GM12878 (cell line): ENCODE data around the gene PCDHGA1. TPM values are rescaled to one million over a fixed set of nuclear protein-coding genes. Genes with fewer than 3 reads are reported as not detected.

Experiments used
- CBX5 ChIP-seq: sonication (generic); IDR thresholded peaks from 2 replicates; pipeline ENCODE4 v1.6.1; 2016; ENCODE audit warnings: low read depth, moderate library complexity, mild to moderate bottlenecking, inconsistent platforms
- CTCF ChIP-seq, 3 experiments: IDR thresholded peaks in 2 of 3; conservative IDR thresholded peaks in 1 of 3; 2 replicates each; pipeline ENCODE4 v1.5.1; 2011; ENCODE audit warnings: low read depth in 3 of 3, low read length in 3 of 3, mild to moderate bottlenecking in 3 of 3, control low read depth in 2 of 3, moderate library complexity in 2 of 3, inconsistent platforms in 1 of 3, mixed read lengths in 1 of 3; ENCODE audit not compliant: control insufficient read depth in 2 of 3, insufficient read depth in 1 of 3; ENCODE audit errors: extremely low read depth in 1 of 3
- FOXM1 ChIP-seq: IDR thresholded peaks from 2 replicates; pipeline ENCODE4 v1.6.1; 2012; ENCODE audit warnings: low read depth, mild to moderate bottlenecking, inconsistent platforms, low read length, moderate library complexity
- JUND ChIP-seq: IDR thresholded peaks from 2 replicates; pipeline ENCODE4 v1.6.1; 2012; ENCODE audit warnings: low read depth, mild to moderate bottlenecking, low read length, improper control_type of control experiment, moderate library complexity
- NBN ChIP-seq: fragments of 450-650 bp; IDR thresholded peaks from 2 replicates; pipeline ENCODE4 v1.6.1; 2016
- RAD21 ChIP-seq: IDR thresholded peaks from 2 replicates; pipeline ENCODE4 v1.6.1; 2011; ENCODE audit warnings: mild to moderate bottlenecking, low read depth, low read length, moderate library complexity; ENCODE audit not compliant: insufficient read depth
- RBBP5 ChIP-seq: fragments of 200-600 bp; sonication (generic); conservative IDR thresholded peaks from 2 replicates; pipeline ENCODE4 v1.6.1; 2016
- SMARCA5 ChIP-seq: fragments of 450-650 bp; IDR thresholded peaks from 2 replicates; pipeline ENCODE4 v1.6.1; 2017; ENCODE audit warnings: mild to moderate bottlenecking
- ZBTB33 ChIP-seq: fragments of 450-650 bp; IDR thresholded peaks from 2 replicates; pipeline ENCODE4 v1.6.1; 2017; ENCODE audit warnings: mild to moderate bottlenecking
- ZNF217 ChIP-seq: fragments of 450-650 bp; IDR thresholded peaks from 2 replicates; pipeline ENCODE4 v1.6.1; 2017; ENCODE audit warnings: antibody characterized with exemption, mild to moderate bottlenecking
- ZNF24 ChIP-seq: fragments of 450-650 bp; IDR thresholded peaks from 2 replicates; pipeline ENCODE4 v1.6.1; 2017; ENCODE audit warnings: antibody characterized with exemption, mild to moderate bottlenecking
- polyA plus RNA-seq, 11 experiments: library from polyadenylated mRNA; depleted of rRNA in 4 of 11; unstranded in 6 of 11; stranded (reverse) in 5 of 11; fragments of >200 nt; fragmentation: Nextera tagmentation in 4 of 11; fragmentation: Illumina TruSeq in 1 of 11; extraction: Ambion mirVana in 4 of 11; extraction: Trizol in 1 of 11; gene quantifications; 1 replicate in 1 of 11; 2 replicates in 10 of 11; pipeline versions ENCODE4 v1.2.1 to v1.2.3, GENCODE V29; 2011 to 2016; ENCODE audit warnings: inconsistent platforms in 2 of 11, missing spikeins in 2 of 11, low read depth in 1 of 11
- total RNA-seq, 4 experiments: library from RNA; depleted of rRNA in 3 of 4; stranded (reverse); fragments of >200 nt in 3 of 4; fragmentation: Illumina TruSeq in 1 of 4; extraction: Trizol in 1 of 4; gene quantifications; 2 replicates each; pipeline versions ENCODE4 v1.2.1 to v1.2.3, GENCODE V29; 2013 to 2021
- TF ChIP-seq, protein P1 (sequence below): fragments of 450-650 bp; IDR thresholded peaks from 2 replicates; pipeline ENCODE4 v1.6.1; 2017; ENCODE audit warnings: borderline replicate concordance
- TF ChIP-seq, protein P2 (sequence below): IDR thresholded peaks from 2 replicates; pipeline ENCODE4 v1.6.1; 2011; ENCODE audit warnings: borderline replicate concordance, low read depth, mild to moderate bottlenecking, moderate library complexity, mixed read lengths, low read length; ENCODE audit not compliant: insufficient read depth; ENCODE audit errors: extremely low read length

Gene PCDHGA1
- total and polyA plus RNA-seq, 10 of the 15 experiments (the other 5 are each of a cell fraction or from before 2014, with no cell fraction given) = 0.02 to 0.51 (median 0.19) TPM; not detected in 3

GRCh38 chr5:141560725-141561483, 230.6 kb downstream of the PCDHGA1 start (continued):
- TF ChIP-seq, protein P1, sequence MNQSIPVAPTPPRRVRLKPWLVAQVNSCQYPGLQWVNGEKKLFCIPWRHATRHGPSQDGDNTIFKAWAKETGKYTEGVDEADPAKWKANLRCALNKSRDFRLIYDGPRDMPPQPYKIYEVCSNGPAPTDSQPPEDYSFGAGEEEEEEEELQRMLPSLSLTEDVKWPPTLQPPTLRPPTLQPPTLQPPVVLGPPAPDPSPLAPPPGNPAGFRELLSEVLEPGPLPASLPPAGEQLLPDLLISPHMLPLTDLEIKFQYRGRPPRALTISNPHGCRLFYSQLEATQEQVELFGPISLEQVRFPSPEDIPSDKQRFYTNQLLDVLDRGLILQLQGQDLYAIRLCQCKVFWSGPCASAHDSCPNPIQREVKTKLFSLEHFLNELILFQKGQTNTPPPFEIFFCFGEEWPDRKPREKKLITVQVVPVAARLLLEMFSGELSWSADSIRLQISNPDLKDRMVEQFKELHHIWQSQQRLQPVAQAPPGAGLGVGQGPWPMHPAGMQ = no peak
- TF ChIP-seq ZNF24 = no peak
- TF ChIP-seq ZBTB33 = no peak
- no peak for TF ChIP-seq FOXM1
- TF ChIP-seq, protein P2, sequence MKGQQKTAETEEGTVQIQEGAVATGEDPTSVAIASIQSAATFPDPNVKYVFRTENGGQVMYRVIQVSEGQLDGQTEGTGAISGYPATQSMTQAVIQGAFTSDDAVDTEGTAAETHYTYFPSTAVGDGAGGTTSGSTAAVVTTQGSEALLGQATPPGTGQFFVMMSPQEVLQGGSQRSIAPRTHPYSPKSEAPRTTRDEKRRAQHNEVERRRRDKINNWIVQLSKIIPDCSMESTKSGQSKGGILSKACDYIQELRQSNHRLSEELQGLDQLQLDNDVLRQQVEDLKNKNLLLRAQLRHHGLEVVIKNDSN = no peak
- TF ChIP-seq ZNF217 = no peak
- no peak for TF ChIP-seq RBBP5
- no peak for TF ChIP-seq JUND
- peak; percentile 45 for TF ChIP-seq RAD21
- no peak for TF ChIP-seq SMARCA5
- no peak for TF ChIP-seq CBX5
- TF ChIP-seq NBN = no peak
- TF ChIP-seq CTCF (IDR thresholded peaks at IDR 0.05 in 2 of 3, conservative IDR thresholded peaks at IDR 0.05 in 1 of 3; ENCODE audit: control insufficient read depth in 2 of 3, extremely low read depth in 1 of 3, insufficient read depth in 1 of 3, low read depth in 3 of 3, low read length in 3 of 3) = peak in 1 of 3 experiments; percentile 14; a peak in 1 of 6 replicates

Other genes starting within 250 kb of the PCDHGA1 start
Only the 7 nearest of the 38 such genes appear.
- gene SLC25A2, start 26.5 kb upstream of the PCDHGA1 start, total RNA-seq (2014; rRNA removed) = 0.17 and 0.38 TPM in 2 replicates
- 0.31 and 0.46 TPM in 2 replicates for gene SLC25A2, start 26.5 kb upstream of the PCDHGA1 start, total RNA-seq (2014; rRNA removed; fragmentation: Illumina TruSeq; extraction: Trizol)
- gene SLC25A2, start 26.5 kb upstream of the PCDHGA1 start, total RNA-seq (2021) = 0.44 and 0.58 TPM in 2 replicates
- not detected in 2 replicates for gene SLC25A2, start 26.5 kb upstream of the PCDHGA1 start, polyA plus RNA-seq (2011; rRNA removed)
- 0.09 TPM in 1 of 2 replicates, not detected in the other for gene SLC25A2, start 26.5 kb upstream of the PCDHGA1 start, polyA plus RNA-seq (2014; fragmentation: Illumina TruSeq; extraction: Trizol)
- not detected for gene SLC25A2, start 26.5 kb upstream of the PCDHGA1 start, polyA plus RNA-seq (2014; fragmentation: Nextera tagmentation; extraction: Ambion mirVana)
- not detected in 2 replicates for gene SLC25A2, start 26.5 kb upstream of the PCDHGA1 start, polyA plus RNA-seq (2014; rRNA removed)
- not detected for gene SLC25A2, start 26.5 kb upstream of the PCDHGA1 start, polyA plus RNA-seq (2016; fragmentation: Nextera tagmentation; extraction: Ambion mirVana)
- gene TAF7, start 9.7 kb upstream of the PCDHGA1 start, total RNA-seq (2014; rRNA removed) = 55.6 and 66.7 TPM in 2 replicates
- gene TAF7, start 9.7 kb upstream of the PCDHGA1 start, total RNA-seq (2014; rRNA removed; fragmentation: Illumina TruSeq; extraction: Trizol) = 69.7 and 70.4 TPM in 2 replicates
- 61.4 and 63.3 TPM in 2 replicates for gene TAF7, start 9.7 kb upstream of the PCDHGA1 start, total RNA-seq (2021)
- 42.0 and 63.1 TPM in 2 replicates for gene TAF7, start 9.7 kb upstream of the PCDHGA1 start, polyA plus RNA-seq (2011; rRNA removed)
- 77.9 and 100 TPM in 2 replicates for gene TAF7, start 9.7 kb upstream of the PCDHGA1 start, polyA plus RNA-seq (2014; fragmentation: Illumina TruSeq; extraction: Trizol)
- 10 to 100 TPM; 43.2 to 69.1 TPM for gene TAF7, start 9.7 kb upstream of the PCDHGA1 start, polyA plus RNA-seq (2014; fragmentation: Nextera tagmentation; extraction: Ambion mirVana)
- gene TAF7, start 9.7 kb upstream of the PCDHGA1 start, polyA plus RNA-seq (2014; rRNA removed) = 55.7 and 69.4 TPM in 2 replicates
- 10 to 100 TPM; 79.9 to 88.8 TPM for gene TAF7, start 9.7 kb upstream of the PCDHGA1 start, polyA plus RNA-seq (2016; fragmentation: Nextera tagmentation; extraction: Ambion mirVana)
- 0.06 TPM in 1 of 2 replicates, not detected in the other for gene PCDHGA2, start 8.2 kb downstream of the PCDHGA1 start, total RNA-seq (2014; rRNA removed)
- gene PCDHGA2, start 8.2 kb downstream of the PCDHGA1 start, total RNA-seq (2014; rRNA removed; fragmentation: Illumina TruSeq; extraction: Trizol) = 0.04 and 0.05 TPM in 2 replicates
- gene PCDHGA2, start 8.2 kb downstream of the PCDHGA1 start, total RNA-seq (2021) = 0.05 and 0.11 TPM in 2 replicates
- gene PCDHGA2, start 8.2 kb downstream of the PCDHGA1 start, polyA plus RNA-seq (2011; rRNA removed) = 0.04 and 0.11 TPM in 2 replicates
- 0.03 and 0.08 TPM in 2 replicates for gene PCDHGA2, start 8.2 kb downstream of the PCDHGA1 start, polyA plus RNA-seq (2014; fragmentation: Illumina TruSeq; extraction: Trizol)
- gene PCDHGA2, start 8.2 kb downstream of the PCDHGA1 start, polyA plus RNA-seq (2014; fragmentation: Nextera tagmentation; extraction: Ambion mirVana) = not detected
- 0.03 and 0.10 TPM in 2 replicates for gene PCDHGA2, start 8.2 kb downstream of the PCDHGA1 start, polyA plus RNA-seq (2014; rRNA removed)
- gene PCDHGA2, start 8.2 kb downstream of the PCDHGA1 start, polyA plus RNA-seq (2016; fragmentation: Nextera tagmentation; extraction: Ambion mirVana) = not detected
- gene PCDHGA3, start 13.3 kb downstream of the PCDHGA1 start, total RNA-seq (2014; rRNA removed) = 0.05 and 0.11 TPM in 2 replicates
- not detected in 2 replicates for gene PCDHGA3, start 13.3 kb downstream of the PCDHGA1 start, total RNA-seq (2014; rRNA removed; fragmentation: Illumina TruSeq; extraction: Trizol)
- 0.08 and 0.10 TPM in 2 replicates for gene PCDHGA3, start 13.3 kb downstream of the PCDHGA1 start, total RNA-seq (2021)
- gene PCDHGA3, start 13.3 kb downstream of the PCDHGA1 start, polyA plus RNA-seq (2011; rRNA removed) = 0.04 TPM in 1 of 2 replicates, not detected in the other
- gene PCDHGA3, start 13.3 kb downstream of the PCDHGA1 start, polyA plus RNA-seq (2014; fragmentation: Illumina TruSeq; extraction: Trizol) = 0.06 TPM in 1 of 2 replicates, not detected in the other
- gene PCDHGA3, start 13.3 kb downstream of the PCDHGA1 start, polyA plus RNA-seq (2014; fragmentation: Nextera tagmentation; extraction: Ambion mirVana) = not detected
- gene PCDHGA3, start 13.3 kb downstream of the PCDHGA1 start, polyA plus RNA-seq (2014; rRNA removed) = not detected in 2 replicates
- under 1 TPM in 1 of 2 experiments, not detected in 1; 0.17 TPM for gene PCDHGA3, start 13.3 kb downstream of the PCDHGA1 start, polyA plus RNA-seq (2016; fragmentation: Nextera tagmentation; extraction: Ambion mirVana)
- 0.06 and 0.11 TPM in 2 replicates for gene PCDHGB1, start 19.6 kb downstream of the PCDHGA1 start, total RNA-seq (2014; rRNA removed)
- 0.09 and 0.14 TPM in 2 replicates for gene PCDHGB1, start 19.6 kb downstream of the PCDHGA1 start, total RNA-seq (2014; rRNA removed; fragmentation: Illumina TruSeq; extraction: Trizol)
- gene PCDHGB1, start 19.6 kb downstream of the PCDHGA1 start, total RNA-seq (2021) = 0.16 and 0.21 TPM in 2 replicates
- 0.19 TPM in 1 of 2 replicates, not detected in the other for gene PCDHGB1, start 19.6 kb downstream of the PCDHGA1 start, polyA plus RNA-seq (2011; rRNA removed)
- gene PCDHGB1, start 19.6 kb downstream of the PCDHGA1 start, polyA plus RNA-seq (2014; fragmentation: Illumina TruSeq; extraction: Trizol) = 0.04 TPM in 1 of 2 replicates, not detected in the other
- gene PCDHGB1, start 19.6 kb downstream of the PCDHGA1 start, polyA plus RNA-seq (2014; fragmentation: Nextera tagmentation; extraction: Ambion mirVana) = not detected
- gene PCDHGB1, start 19.6 kb downstream of the PCDHGA1 start, polyA plus RNA-seq (2014; rRNA removed) = 0.08 and 0.28 TPM in 2 replicates
- under 1 TPM; 0.08 to 0.40 TPM for gene PCDHGB1, start 19.6 kb downstream of the PCDHGA1 start, polyA plus RNA-seq (2016; fragmentation: Nextera tagmentation; extraction: Ambion mirVana)
- gene PCDHGA4, start 24.5 kb downstream of the PCDHGA1 start, total RNA-seq (2014; rRNA removed) = 0.11 TPM in 2 replicates
- 0.09 and 0.18 TPM in 2 replicates for gene PCDHGA4, start 24.5 kb downstream of the PCDHGA1 start, total RNA-seq (2014; rRNA removed; fragmentation: Illumina TruSeq; extraction: Trizol)
- 0.13 TPM in 1 of 2 replicates, not detected in the other for gene PCDHGA4, start 24.5 kb downstream of the PCDHGA1 start, total RNA-seq (2021)
- gene PCDHGA4, start 24.5 kb downstream of the PCDHGA1 start, polyA plus RNA-seq (2011; rRNA removed) = 0.10 and 0.14 TPM in 2 replicates
- 0.13 and 0.33 TPM in 2 replicates for gene PCDHGA4, start 24.5 kb downstream of the PCDHGA1 start, polyA plus RNA-seq (2014; fragmentation: Illumina TruSeq; extraction: Trizol)
- gene PCDHGA4, start 24.5 kb downstream of the PCDHGA1 start, polyA plus RNA-seq (2014; fragmentation: Nextera tagmentation; extraction: Ambion mirVana) = not detected
- 0.12 and 0.19 TPM in 2 replicates for gene PCDHGA4, start 24.5 kb downstream of the PCDHGA1 start, polyA plus RNA-seq (2014; rRNA removed)
- gene PCDHGA4, start 24.5 kb downstream of the PCDHGA1 start, polyA plus RNA-seq (2016; fragmentation: Nextera tagmentation; extraction: Ambion mirVana) = under 1 TPM in 1 of 2 experiments, not detected in 1; 0.17 TPM
- 0.11 and 0.38 TPM in 2 replicates for gene PCDHGB2, start 29.5 kb downstream of the PCDHGA1 start, total RNA-seq (2014; rRNA removed)
- 0.28 and 0.31 TPM in 2 replicates for gene PCDHGB2, start 29.5 kb downstream of the PCDHGA1 start, total RNA-seq (2014; rRNA removed; fragmentation: Illumina TruSeq; extraction: Trizol)
- 0.16 and 0.38 TPM in 2 replicates for gene PCDHGB2, start 29.5 kb downstream of the PCDHGA1 start, total RNA-seq (2021)
- gene PCDHGB2, start 29.5 kb downstream of the PCDHGA1 start, polyA plus RNA-seq (2011; rRNA removed) = 0.20 and 0.27 TPM in 2 replicates
- 0.15 and 0.35 TPM in 2 replicates for gene PCDHGB2, start 29.5 kb downstream of the PCDHGA1 start, polyA plus RNA-seq (2014; fragmentation: Illumina TruSeq; extraction: Trizol)
- gene PCDHGB2, start 29.5 kb downstream of the PCDHGA1 start, polyA plus RNA-seq (2014; fragmentation: Nextera tagmentation; extraction: Ambion mirVana) = not detected
- gene PCDHGB2, start 29.5 kb downstream of the PCDHGA1 start, polyA plus RNA-seq (2014; rRNA removed) = 0.06 and 0.20 TPM in 2 replicates
- under 1 TPM; 0.14 to 0.24 TPM for gene PCDHGB2, start 29.5 kb downstream of the PCDHGA1 start, polyA plus RNA-seq (2016; fragmentation: Nextera tagmentation; extraction: Ambion mirVana)